ENCODE data around the gene UNC79.

DNA sequence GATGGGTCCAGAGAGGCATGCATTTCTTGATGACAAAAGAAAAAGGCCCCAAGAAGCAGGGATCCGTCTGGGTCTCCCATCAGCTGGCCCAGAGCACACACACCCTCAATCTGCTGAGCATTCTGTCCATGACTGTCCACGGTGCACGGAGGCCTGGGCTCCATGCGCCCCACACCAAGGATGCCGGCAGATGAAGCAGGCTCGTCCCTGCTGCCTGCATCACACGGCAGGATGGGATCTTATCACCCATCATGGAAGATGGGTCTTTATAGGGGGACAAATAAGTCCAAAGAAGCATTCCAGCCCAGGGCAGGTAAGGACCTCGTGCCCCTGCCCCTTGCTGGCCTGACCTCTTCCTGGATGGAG, 297.9 kb downstream of the UNC79 start:
- TF ChIP-seq, protein P1, sequence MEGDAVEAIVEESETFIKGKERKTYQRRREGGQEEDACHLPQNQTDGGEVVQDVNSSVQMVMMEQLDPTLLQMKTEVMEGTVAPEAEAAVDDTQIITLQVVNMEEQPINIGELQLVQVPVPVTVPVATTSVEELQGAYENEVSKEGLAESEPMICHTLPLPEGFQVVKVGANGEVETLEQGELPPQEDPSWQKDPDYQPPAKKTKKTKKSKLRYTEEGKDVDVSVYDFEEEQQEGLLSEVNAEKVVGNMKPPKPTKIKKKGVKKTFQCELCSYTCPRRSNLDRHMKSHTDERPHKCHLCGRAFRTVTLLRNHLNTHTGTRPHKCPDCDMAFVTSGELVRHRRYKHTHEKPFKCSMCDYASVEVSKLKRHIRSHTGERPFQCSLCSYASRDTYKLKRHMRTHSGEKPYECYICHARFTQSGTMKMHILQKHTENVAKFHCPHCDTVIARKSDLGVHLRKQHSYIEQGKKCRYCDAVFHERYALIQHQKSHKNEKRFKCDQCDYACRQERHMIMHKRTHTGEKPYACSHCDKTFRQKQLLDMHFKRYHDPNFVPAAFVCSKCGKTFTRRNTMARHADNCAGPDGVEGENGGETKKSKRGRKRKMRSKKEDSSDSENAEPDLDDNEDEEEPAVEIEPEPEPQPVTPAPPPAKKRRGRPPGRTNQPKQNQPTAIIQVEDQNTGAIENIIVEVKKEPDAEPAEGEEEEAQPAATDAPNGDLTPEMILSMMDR (IDR thresholded peaks at IDR 0.05) = no peak
- no peak for TF ChIP-seq POLR2A (IDR thresholded peaks at IDR 0.05)

All from heart left ventricle (tissue), 13 donors.